Measurements from ENCODE around the gene JHY.
"Not testable (repeated sequence)": the region's sequence is repeated elsewhere in the genome, so short reads cannot be mapped to it uniquely, and the experiment has no call there.

DNA sequence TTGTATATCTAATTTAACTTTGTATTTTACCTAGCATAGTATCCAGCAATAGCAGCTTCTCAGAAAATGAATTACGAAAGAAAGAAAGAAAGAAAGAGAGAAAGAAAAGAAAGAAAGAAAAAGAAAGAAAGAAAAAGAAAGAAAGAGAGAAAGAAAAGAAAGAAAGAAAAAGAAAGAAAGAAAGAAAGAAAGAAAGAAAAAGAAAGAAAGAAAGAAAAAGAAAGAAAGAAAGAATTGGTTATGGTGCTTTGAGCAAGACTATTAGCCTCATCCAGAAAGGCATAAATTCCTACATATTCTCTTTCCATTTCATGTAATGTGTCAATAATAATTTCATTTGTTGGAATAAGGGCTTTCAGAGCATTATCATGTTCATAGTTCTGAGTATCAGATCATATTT is 19.4 kb upstream of the JHY start:
- not testable (repeated sequence) for TF ChIP-seq EP300, POLR2A, POLR2AphosphoS5 (IDR thresholded peaks at IDR 0.05)
- TF ChIP-seq, protein P1, sequence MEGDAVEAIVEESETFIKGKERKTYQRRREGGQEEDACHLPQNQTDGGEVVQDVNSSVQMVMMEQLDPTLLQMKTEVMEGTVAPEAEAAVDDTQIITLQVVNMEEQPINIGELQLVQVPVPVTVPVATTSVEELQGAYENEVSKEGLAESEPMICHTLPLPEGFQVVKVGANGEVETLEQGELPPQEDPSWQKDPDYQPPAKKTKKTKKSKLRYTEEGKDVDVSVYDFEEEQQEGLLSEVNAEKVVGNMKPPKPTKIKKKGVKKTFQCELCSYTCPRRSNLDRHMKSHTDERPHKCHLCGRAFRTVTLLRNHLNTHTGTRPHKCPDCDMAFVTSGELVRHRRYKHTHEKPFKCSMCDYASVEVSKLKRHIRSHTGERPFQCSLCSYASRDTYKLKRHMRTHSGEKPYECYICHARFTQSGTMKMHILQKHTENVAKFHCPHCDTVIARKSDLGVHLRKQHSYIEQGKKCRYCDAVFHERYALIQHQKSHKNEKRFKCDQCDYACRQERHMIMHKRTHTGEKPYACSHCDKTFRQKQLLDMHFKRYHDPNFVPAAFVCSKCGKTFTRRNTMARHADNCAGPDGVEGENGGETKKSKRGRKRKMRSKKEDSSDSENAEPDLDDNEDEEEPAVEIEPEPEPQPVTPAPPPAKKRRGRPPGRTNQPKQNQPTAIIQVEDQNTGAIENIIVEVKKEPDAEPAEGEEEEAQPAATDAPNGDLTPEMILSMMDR (IDR thresholded peaks at IDR 0.05): not testable (repeated sequence)

Data from stomach (tissue), 4 donors.